Measurements from ENCODE around the gene CELF2. TPM values are rescaled to one million over a fixed set of nuclear protein-coding genes. Genes with fewer than 3 reads are reported as not detected.

The CELF2 gene
- total and polyA plus RNA-seq, 2 of the 4 experiments (the other 2 are of a cell fraction): 3.5 to 6.6 TPM

GRCh38 chr10:10992072-10992471 is 25.6 kb upstream of the CELF2 start:
- CTCF ChIA-PET: no interaction called here
- dilution Hi-C loops (cut with HindIII; ENCODE audit: low sequenced_read_pairs, unreplicated experiment): no loop called here

More at GRCh38 chr10:10992072-10992471, 25.6 kb upstream of the CELF2 start:
- in situ Hi-C loops (cut with MboI; ENCODE audit: low sequenced_read_pairs): no loop called here
- Histone ChIP-seq H3K9me1 (ENCODE audit: insufficient read depth, low read length) (no peaks in the 10 kb centered on the region), H3K27ac (ENCODE audit: insufficient read depth, low read length) (no peak overlapping the region), H3K27me3 (ENCODE audit: control insufficient read depth, insufficient read depth, low read length) (0 out of 2 replicates have a peak, but pooled peaks cover 1% of the 10 kb centered on the region), H3K23ac (ENCODE audit: low read depth, low read length) (no peak overlapping the region), H3K4me1 (ENCODE audit: control insufficient read depth, insufficient read depth, low read length) (no peaks in the 10 kb centered on the region), H4K5ac (ENCODE audit: low read depth, low read length) (no peak overlapping the region), H2BK5ac (ENCODE audit: low read depth, low read length, poor library complexity, severe bottlenecking) (no peak overlapping the region), H2BK120ac (ENCODE audit: low read depth, low read length) (no peak overlapping the region), H2BK15ac (ENCODE audit: low read depth, low read length) (no peak overlapping the region), H2AK9ac (replicated peaks; ENCODE audit: low read depth, low read length, poor library complexity) (no peak overlapping the region), H4K8ac (ENCODE audit: low read depth in 2 of 2, low read length in 2 of 2) (no peak overlapping the region), H3K56ac (ENCODE audit: extremely low read depth, insufficient read depth, low read length) (no peak overlapping the region), H2AFZ (replicated peaks; ENCODE audit: low read length, poor library complexity) (no peak overlapping the region), H3K4me3 (ENCODE audit: insufficient read depth, low read depth, low read length) (no peak overlapping the region), H2BK20ac (ENCODE audit: low read depth, low read length) (no peak overlapping the region), H3K18ac (ENCODE audit: low read depth, low read length) (no peak overlapping the region), H3K9me3 (ENCODE audit: control insufficient read depth, insufficient read depth, low read length) (0 out of 2 replicates have a peak, but pooled peaks cover 2% of the 10 kb centered on the region), H4K91ac (ENCODE audit: insufficient read depth, low read depth, low read length) (no peak overlapping the region), H4K20me1 (ENCODE audit: insufficient read depth, low read length) (no peaks in the 10 kb centered on the region), H3K14ac (replicated peaks; ENCODE audit: low read depth, low read length) (no peak overlapping the region), H3K4me2 (ENCODE audit: low read depth, low read length) (no peak overlapping the region), H3K36me3 (ENCODE audit: control insufficient read depth, insufficient read depth, low read length) (no peaks in the 10 kb centered on the region), H3K9ac (ENCODE audit: low read depth, low read length) (no peak overlapping the region), H3K79me1 (ENCODE audit: low read depth in 1 of 2, low read length in 2 of 2) (no peaks in the 10 kb centered on the region), H3K4ac (ENCODE audit: low read depth, low read length) (no peak overlapping the region), H2AK5ac (ENCODE audit: low read depth, low read length) (no peak overlapping the region)
- ATAC-seq (ENCODE audit: low read depth) (no peak), DNase-seq (no peak)
- intact Hi-C loops (cut with micrococcal nuclease): no loop called here
- no TSS peak for BruUV-seq (replicated peaks)
- no CpG with 5 or more reads among the region's 2 CpGs for WGBS, 2 experiments (ENCODE audit: extremely low coverage in 2 of 2, insufficient read length in 1 of 2)
- no peak for TF ChIP-seq NFE2L2 (IDR thresholded peaks at IDR 0.05; ENCODE audit: low read depth, low read length)
- TF ChIP-seq FOS (IDR thresholded peaks at IDR 0.05; ENCODE audit: low read depth, low read length): no peak
- no peak for TF ChIP-seq MXI1 (IDR thresholded peaks at IDR 0.05; ENCODE audit: borderline replicate concordance, low read depth, low read length)
- POLR2A ChIA-PET (ENCODE audit: unreplicated experiment): no interaction called here
